Transverse colon (tissue), 4 donors: ENCODE measurements around the gene SLC35F3. TPM values are rescaled to one million over a fixed set of nuclear protein-coding genes. Genes with fewer than 3 reads are reported as not detected.

ENCODE experiments used
- DNase-seq: peaks from one replicate; pipeline ENCODE4 v3.0.0-alpha.2; 2019
- H3K27ac ChIP-seq, 4 donors: fragments of 200-600 bp; sonication (generic); 2 replicates each; pipeline ENCODE4 v1.5.1; 2016 to 2018; ENCODE audit warnings: inconsistent platforms in 4 of 4
- H3K27me3 ChIP-seq: fragments of 200-600 bp; sonication (generic); 2 replicates; pipeline ENCODE4 v1.5.1; 2017; ENCODE audit warnings: inconsistent platforms
- H3K36me3 ChIP-seq, 4 donors: fragments of 200-600 bp; sonication (generic); 2 replicates each; pipeline ENCODE4 v1.5.1; 2017 to 2019; ENCODE audit warnings: inconsistent platforms in 4 of 4
- H3K4me1 ChIP-seq, 4 donors: fragments of 200-600 bp; sonication (generic); 2 replicates each; pipeline ENCODE4 v1.5.1; 2017 to 2020; ENCODE audit warnings: inconsistent platforms in 4 of 4
- H3K4me3 ChIP-seq, 4 donors: fragments of 200-600 bp; sonication (generic); 1 replicate in 1 of 4; 2 replicates in 3 of 4; pipeline versions ENCODE4 v1.5.1 to v1.6.1; 2017 to 2019; ENCODE audit warnings: inconsistent platforms in 4 of 4
- H3K9me3 ChIP-seq, 2 donors: fragments of 200-600 bp; sonication (generic); 2 replicates each; pipeline ENCODE4 v1.5.1; 2017 to 2019; ENCODE audit warnings: inconsistent platforms in 2 of 2
- EP300 ChIP-seq: sonication (generic); formaldehyde crosslinking; IDR thresholded peaks from one replicate; pipeline ENCODE4 v1.6.1; 2017; ENCODE audit warnings: antibody characterized with exemption, low read depth
- POLR2A ChIP-seq: fragments of 450-650 bp; IDR thresholded peaks from one replicate; pipeline ENCODE4 v1.6.1; 2016; ENCODE audit warnings: antibody characterized with exemption, mild to moderate bottlenecking, moderate library complexity
- POLR2AphosphoS5 ChIP-seq, 3 donors: sonication (generic); formaldehyde crosslinking; IDR thresholded peaks; one replicate each; pipeline ENCODE4 v1.6.1; 2016; ENCODE audit warnings: antibody characterized with exemption in 3 of 3
- WGBS, 2 donors: methylation state at CpG; one replicate each; pipeline ENCODE4 v1.1.5; 2018; ENCODE audit warnings: low coverage in 1 of 2; 5-methylcytosine and 5-hydroxymethylcytosine counted together
- in situ Hi-C, 4 donors: fragments of 200-750 bp; cut with MboI; loops; one replicate each; pipeline versions ENCODE4 v1.15.0 to v1.15.1; 2017; ENCODE audit warnings: low sequenced_read_pairs in 3 of 4, low pct_ligation_motif_present in 1 of 4, low pct_unique_long_range_greater_than_20kb in 1 of 4
- intact Hi-C: fragments of 100-400 bp; cut with DNase I; formaldehyde crosslinking; loops from one replicate; pipeline ENCODE4 v1.15.1; 2023; ENCODE audit warnings: low total_unique reads
- total RNA-seq, 4 donors: library from RNA; depleted of rRNA; stranded (reverse); fragments of >200 nt; gene quantifications; one replicate each; pipeline ENCODE4 v1.1.0, GENCODE V29; 2016
- TF ChIP-seq, protein P1 (sequence below), 5 experiments: fragments of 200-600 bp in 3 of 5; fragments of 450-650 bp in 2 of 5; sonication (generic) in 3 of 5; IDR thresholded peaks; 1 replicate in 2 of 5; 2 replicates in 3 of 5; pipeline ENCODE4 v1.5.1; 2016 to 2017; ENCODE audit warnings: antibody characterized with exemption in 5 of 5, inconsistent platforms in 3 of 5, mild to moderate bottlenecking in 2 of 5, moderate library complexity in 1 of 5

The SLC35F3 gene
- total RNA-seq, 4 donors from 2014 or later: not detected

- no peak for DNase-seq
- intact Hi-C loops (no loop called here), in situ Hi-C loops (no loop called here)
- H3K9me3 ChIP-seq: no peaks in the 10 kb centered on the region
- no peaks in the 10 kb centered on the region for H3K4me1 ChIP-seq
- no peak overlapping the region for H3K4me3 ChIP-seq
- no peak for TF ChIP-seq POLR2A
- TF ChIP-seq POLR2AphosphoS5 (IDR thresholded peaks at IDR 0.05): no peak
- TF ChIP-seq EP300: no peak
- TF ChIP-seq, protein P1, sequence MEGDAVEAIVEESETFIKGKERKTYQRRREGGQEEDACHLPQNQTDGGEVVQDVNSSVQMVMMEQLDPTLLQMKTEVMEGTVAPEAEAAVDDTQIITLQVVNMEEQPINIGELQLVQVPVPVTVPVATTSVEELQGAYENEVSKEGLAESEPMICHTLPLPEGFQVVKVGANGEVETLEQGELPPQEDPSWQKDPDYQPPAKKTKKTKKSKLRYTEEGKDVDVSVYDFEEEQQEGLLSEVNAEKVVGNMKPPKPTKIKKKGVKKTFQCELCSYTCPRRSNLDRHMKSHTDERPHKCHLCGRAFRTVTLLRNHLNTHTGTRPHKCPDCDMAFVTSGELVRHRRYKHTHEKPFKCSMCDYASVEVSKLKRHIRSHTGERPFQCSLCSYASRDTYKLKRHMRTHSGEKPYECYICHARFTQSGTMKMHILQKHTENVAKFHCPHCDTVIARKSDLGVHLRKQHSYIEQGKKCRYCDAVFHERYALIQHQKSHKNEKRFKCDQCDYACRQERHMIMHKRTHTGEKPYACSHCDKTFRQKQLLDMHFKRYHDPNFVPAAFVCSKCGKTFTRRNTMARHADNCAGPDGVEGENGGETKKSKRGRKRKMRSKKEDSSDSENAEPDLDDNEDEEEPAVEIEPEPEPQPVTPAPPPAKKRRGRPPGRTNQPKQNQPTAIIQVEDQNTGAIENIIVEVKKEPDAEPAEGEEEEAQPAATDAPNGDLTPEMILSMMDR (IDR thresholded peaks at IDR 0.05): no peak
- no peak overlapping the region for H3K27ac ChIP-seq
- H3K36me3 ChIP-seq: no peaks in the 10 kb centered on the region
- no peaks in the 10 kb centered on the region for H3K27me3 ChIP-seq
- 85 to 88% methylated on average over 9 of the region's 9 CpGs for WGBS, 2 donors
Observed at GRCh38 chr1:234239936-234240335, 335.5 kb downstream of the SLC35F3 start.

- in situ Hi-C loops (no loop called here), intact Hi-C loops (no loop called here)
- H3K27me3 ChIP-seq: no peaks in the 10 kb centered on the region
- no peak overlapping the region for H3K4me3 ChIP-seq
- H3K4me1 ChIP-seq: no peaks in the 10 kb centered on the region
- no peak for TF ChIP-seq POLR2AphosphoS5 (IDR thresholded peaks at IDR 0.05)
- TF ChIP-seq, protein P1 (IDR thresholded peaks at IDR 0.05): no peak
- TF ChIP-seq POLR2A: no peak
- TF ChIP-seq EP300: no peak
- no peak overlapping the region for H3K27ac ChIP-seq
- no peak for DNase-seq
- no peaks in the 10 kb centered on the region for H3K9me3 ChIP-seq
- no peaks in the 10 kb centered on the region for H3K36me3 ChIP-seq
Observed at GRCh38 chr1:234240680-234241079, 336.2 kb downstream of the SLC35F3 start.

GRCh38 chr1:234241941-234242490, 337.5 kb downstream of the SLC35F3 start:
- Histone ChIP-seq H3K27me3 (no peaks in the 10 kb centered on the region), H3K4me1 (no peaks in the 10 kb centered on the region), H3K27ac (no peak overlapping the region), H3K9me3 (no peaks in the 10 kb centered on the region), H3K36me3 (no peaks in the 10 kb centered on the region), H3K4me3 (no peak overlapping the region)
- DNase-seq: no peak
- intact Hi-C loops (no loop called here), in situ Hi-C loops (no loop called here)
- WGBS, 2 donors: 86 to 100% methylated on average over 2 to 5 of the region's 5 CpGs
- TF ChIP-seq, protein P1 (IDR thresholded peaks at IDR 0.05): no peak
- TF ChIP-seq POLR2A (no peak), POLR2AphosphoS5 (IDR thresholded peaks at IDR 0.05) (no peak), EP300 (no peak)

GRCh38 chr1:234243521-234244260, 339.2 kb downstream of the SLC35F3 start:
- Histone ChIP-seq H3K4me1 (no peaks in the 10 kb centered on the region), H3K36me3 (no peaks in the 10 kb centered on the region), H3K4me3 (no peak overlapping the region), H3K27me3 (no peaks in the 10 kb centered on the region), H3K9me3 (no peaks in the 10 kb centered on the region), H3K27ac (no peak overlapping the region)
- 42 to 83% methylated on average over 1 to 3 of the region's 3 CpGs for WGBS, 2 donors
- in situ Hi-C loops (no loop called here), intact Hi-C loops (no loop called here)
- no peak for TF ChIP-seq EP300
- no peak for TF ChIP-seq POLR2A
- TF ChIP-seq, protein P1 (IDR thresholded peaks at IDR 0.05): no peak
- TF ChIP-seq POLR2AphosphoS5 (IDR thresholded peaks at IDR 0.05): no peak
- DNase-seq: no peak
